MG63 (cell line): ENCODE data around the gene MIDN. TPM values are rescaled to one million over a fixed set of nuclear protein-coding genes. Genes with fewer than 3 reads are reported as not detected.

Experiments
- DNase-seq: peaks from one replicate; pipeline ENCODE4 v3.0.0-alpha.2; 2020
- H3K27me3 ChIP-seq: fragments of 250-450 bp; sonication (Bioruptor Pico); 2 replicates; pipeline ENCODE4 v1.5.1; 2020; ENCODE audit warnings: mild to moderate bottlenecking, moderate library complexity
- H3K36me3 ChIP-seq: fragments of 250-450 bp; sonication (Bioruptor Pico); 2 replicates; pipeline ENCODE4 v1.5.1; 2020; ENCODE audit warnings: mild to moderate bottlenecking, moderate library complexity
- H3K4me3 ChIP-seq: fragments of 250-450 bp; sonication (Bioruptor Pico); 2 replicates; pipeline ENCODE4 v1.5.1; 2020; ENCODE audit warnings: mild to moderate bottlenecking, moderate library complexity
- H3K9me3 ChIP-seq: fragments of 250-450 bp; sonication (Bioruptor Pico); 2 replicates; pipeline ENCODE4 v1.5.1; 2020; ENCODE audit warnings: mild to moderate bottlenecking, moderate library complexity
- total RNA-seq: library from RNA; depleted of rRNA; stranded (reverse); fragments of >200 nt; shearing (Covaris generic); gene quantifications from 2 replicates; pipeline ENCODE4 v1.2.3, GENCODE V29; 2014; ENCODE audit warnings: low replicate concordance

The MIDN gene
- total RNA-seq, 1 experiment from 2014 or later = 5.7 TPM

GRCh38 chr19:1228161-1228957, 20.0 kb upstream of the MIDN start:
- H3K27me3 ChIP-seq = no peaks in the 10 kb centered on the region
- H3K4me3 ChIP-seq = no peak overlapping the region
- no peak for DNase-seq
- no peaks in the 10 kb centered on the region for H3K36me3 ChIP-seq
- no peaks in the 10 kb centered on the region for H3K9me3 ChIP-seq

- no peaks in the 10 kb centered on the region for H3K9me3 ChIP-seq
- no peak for DNase-seq
- no peaks in the 10 kb centered on the region for H3K36me3 ChIP-seq
- H3K4me3 ChIP-seq = no peak overlapping the region
- no peaks in the 10 kb centered on the region for H3K27me3 ChIP-seq
Observed at GRCh38 chr19:1229056-1229923, 19.1 kb upstream of the MIDN start.

DNA sequence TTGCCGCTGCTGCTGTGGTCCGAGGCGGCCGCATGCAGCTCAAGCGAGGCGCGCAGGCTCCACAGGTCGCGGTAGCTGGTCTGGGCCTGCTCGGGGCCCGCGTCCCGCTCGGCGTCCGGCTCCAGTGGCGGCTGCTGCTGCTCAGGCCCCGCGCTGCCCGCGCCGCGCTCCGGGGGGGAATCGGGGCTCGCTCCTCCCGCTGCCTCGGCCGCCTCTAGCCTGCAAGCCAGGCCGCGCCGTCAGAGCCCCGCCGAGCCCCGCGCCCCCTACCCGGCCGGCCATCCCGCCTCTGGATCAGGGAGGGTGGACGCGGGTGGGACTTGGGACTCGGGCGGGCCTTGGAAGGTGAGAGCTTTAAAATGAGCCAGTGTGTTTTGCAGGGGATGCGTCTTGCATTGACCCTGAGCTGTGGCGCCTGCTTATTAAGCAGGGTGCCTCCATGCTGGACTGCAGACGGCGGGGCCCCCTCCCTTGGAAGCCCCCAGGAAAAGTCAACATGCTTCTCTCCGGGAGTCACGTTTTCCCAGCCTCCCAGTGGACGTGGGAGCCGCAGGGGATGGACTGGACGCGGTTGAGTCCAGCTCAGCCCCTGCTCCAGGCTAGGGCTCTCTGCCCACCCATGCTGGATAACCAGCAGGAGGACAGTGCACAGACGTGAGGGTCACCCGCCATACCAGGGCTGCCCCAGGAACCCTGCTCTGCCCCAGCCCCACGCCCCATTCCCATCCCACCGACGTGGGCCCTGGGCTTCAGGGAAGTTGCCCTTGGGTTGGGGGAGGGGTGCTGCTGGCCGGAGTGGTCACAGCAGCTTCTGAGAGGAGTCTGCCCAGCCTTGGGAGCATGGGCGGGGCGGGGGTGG, 18.2 kb upstream of the MIDN start:
- no peak for DNase-seq
- Histone ChIP-seq H3K4me3 (no peak overlapping the region), H3K9me3 (no peaks in the 10 kb centered on the region), H3K36me3 (no peaks in the 10 kb centered on the region), H3K27me3 (no peaks in the 10 kb centered on the region)

- Histone ChIP-seq H3K9me3 (no peaks in the 10 kb centered on the region), H3K36me3 (no peaks in the 10 kb centered on the region)
- DNase-seq = no peak
Observed at GRCh38 chr19:1230783-1231489, 17.4 kb upstream of the MIDN start.

GRCh38 chr19:1231729-1232637, 16.4 kb upstream of the MIDN start:
- Histone ChIP-seq H3K4me3 (no peak overlapping the region), H3K27me3 (no peaks in the 10 kb centered on the region), H3K9me3 (no peaks in the 10 kb centered on the region), H3K36me3 (no peaks in the 10 kb centered on the region)
- DNase-seq = no peak

More at GRCh38 chr19:1230783-1231489, 17.4 kb upstream of the MIDN start:
- Histone ChIP-seq H3K27me3 (no peaks in the 10 kb centered on the region), H3K4me3 (no peak overlapping the region)

- DNase-seq = no peak
- H3K4me3 ChIP-seq = no peak overlapping the region
- H3K36me3 ChIP-seq = no peaks in the 10 kb centered on the region
- H3K27me3 ChIP-seq = no peaks in the 10 kb centered on the region
- H3K9me3 ChIP-seq = no peaks in the 10 kb centered on the region
Observed at GRCh38 chr19:1232652-1233072, 15.7 kb upstream of the MIDN start.

- Histone ChIP-seq H3K36me3 (no peaks in the 10 kb centered on the region), H3K27me3 (no peaks in the 10 kb centered on the region), H3K4me3 (no peak overlapping the region), H3K9me3 (no peaks in the 10 kb centered on the region)
- no peak for DNase-seq
Observed at GRCh38 chr19:1233115-1233667, 15.2 kb upstream of the MIDN start.

DNA sequence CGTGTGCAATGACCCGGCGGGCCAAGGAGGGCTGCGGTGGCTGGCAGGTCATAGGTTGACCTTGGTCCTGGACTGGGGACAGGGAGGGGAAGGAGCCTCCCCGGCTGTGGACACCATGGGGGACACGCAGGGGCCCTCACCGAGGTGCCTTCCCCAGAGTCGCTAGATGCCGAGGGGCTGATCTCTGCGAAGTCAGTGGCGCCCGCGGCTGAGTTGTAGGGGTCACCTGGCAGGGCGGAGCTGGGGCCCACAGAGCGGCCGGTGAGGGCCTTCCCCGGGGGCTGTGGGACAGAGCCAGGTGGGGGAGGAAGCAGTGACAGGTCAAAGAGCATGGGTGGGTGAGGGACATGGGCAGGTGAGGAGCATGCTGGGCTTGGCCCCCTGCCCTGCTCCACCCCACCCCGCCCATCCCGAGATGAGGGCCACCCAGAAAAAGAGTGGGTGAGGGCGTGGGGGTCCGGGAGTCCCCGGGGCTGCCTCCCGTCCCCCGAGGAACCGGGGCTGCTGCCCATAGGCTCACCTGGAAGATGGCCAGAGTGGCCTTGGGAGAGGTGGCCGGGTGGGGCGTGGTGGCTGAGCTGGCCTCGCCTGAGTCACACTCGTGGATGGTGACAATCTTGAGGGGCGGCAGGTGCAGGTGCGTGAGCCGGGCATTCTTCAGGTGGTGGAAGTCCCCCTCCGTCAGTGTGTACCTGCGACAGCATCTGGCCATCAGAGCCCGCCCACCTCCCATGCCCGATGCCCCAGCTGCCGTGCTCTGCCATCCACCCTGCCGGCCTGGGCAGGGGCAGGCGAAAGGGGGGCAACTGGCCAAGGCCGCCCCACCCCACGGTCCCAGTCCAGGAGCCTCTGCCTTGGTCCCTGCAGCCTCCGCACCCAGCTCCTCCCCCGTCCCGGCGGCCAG, 14.1 kb upstream of the MIDN start:
- H3K9me3 ChIP-seq = no peaks in the 10 kb centered on the region
- H3K4me3 ChIP-seq = no peak overlapping the region
- no peaks in the 10 kb centered on the region for H3K27me3 ChIP-seq
- no peak for DNase-seq
- no peaks in the 10 kb centered on the region for H3K36me3 ChIP-seq

GRCh38 chr19:1234955-1235380, 13.4 kb upstream of the MIDN start:
- H3K9me3 ChIP-seq = no peaks in the 10 kb centered on the region
- DNase-seq = no peak
- H3K4me3 ChIP-seq = no peak overlapping the region
- H3K27me3 ChIP-seq = no peaks in the 10 kb centered on the region
- no peaks in the 10 kb centered on the region for H3K36me3 ChIP-seq

DNA sequence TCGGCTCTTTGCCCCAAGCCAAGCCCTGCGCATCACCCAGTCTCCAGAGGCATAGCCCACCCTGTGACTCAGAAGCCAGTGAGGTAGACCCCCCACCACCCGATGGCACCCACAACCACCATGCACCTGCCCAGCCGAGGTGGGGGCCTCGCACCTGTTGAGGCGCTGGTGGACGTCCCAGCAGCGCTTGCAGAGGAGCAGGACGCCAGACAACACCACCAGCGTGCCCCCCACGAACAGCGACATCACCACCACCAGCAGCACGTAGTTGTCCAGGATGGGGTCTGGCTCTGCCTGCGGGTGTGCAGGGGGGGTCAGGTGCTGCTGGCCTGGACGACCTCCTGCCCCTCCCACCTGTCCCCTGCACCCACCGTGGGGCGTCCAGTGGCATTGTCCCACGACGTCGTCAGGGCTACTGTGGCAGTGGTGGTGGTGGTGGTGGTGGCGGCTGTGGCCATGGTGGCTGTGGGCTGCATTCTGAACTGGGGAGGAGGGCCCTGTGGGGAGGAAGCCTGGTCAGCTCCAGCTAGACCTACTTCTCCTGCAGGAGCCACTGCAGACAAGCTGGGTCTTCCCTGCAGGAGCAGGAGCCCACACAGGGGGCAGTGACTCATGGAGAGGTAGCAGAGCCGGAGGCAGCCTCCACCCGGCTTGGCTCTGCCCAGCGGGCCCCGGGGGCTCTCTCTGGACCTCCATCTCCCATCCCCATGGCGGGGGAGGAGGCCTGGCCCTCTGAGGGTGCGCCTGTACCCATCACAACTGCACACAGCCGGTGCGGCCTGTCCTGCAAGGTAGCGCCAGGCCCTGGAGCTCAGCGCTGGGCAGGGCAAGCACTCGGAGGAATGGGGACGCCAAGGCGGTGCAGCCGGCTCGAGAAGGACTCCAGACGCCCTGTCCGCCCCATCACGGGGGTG, 12.5 kb upstream of the MIDN start:
- Histone ChIP-seq H3K9me3 (no peaks in the 10 kb centered on the region), H3K4me3 (no peak overlapping the region), H3K36me3 (no peaks in the 10 kb centered on the region), H3K27me3 (no peaks in the 10 kb centered on the region)
- no peak for DNase-seq

DNA sequence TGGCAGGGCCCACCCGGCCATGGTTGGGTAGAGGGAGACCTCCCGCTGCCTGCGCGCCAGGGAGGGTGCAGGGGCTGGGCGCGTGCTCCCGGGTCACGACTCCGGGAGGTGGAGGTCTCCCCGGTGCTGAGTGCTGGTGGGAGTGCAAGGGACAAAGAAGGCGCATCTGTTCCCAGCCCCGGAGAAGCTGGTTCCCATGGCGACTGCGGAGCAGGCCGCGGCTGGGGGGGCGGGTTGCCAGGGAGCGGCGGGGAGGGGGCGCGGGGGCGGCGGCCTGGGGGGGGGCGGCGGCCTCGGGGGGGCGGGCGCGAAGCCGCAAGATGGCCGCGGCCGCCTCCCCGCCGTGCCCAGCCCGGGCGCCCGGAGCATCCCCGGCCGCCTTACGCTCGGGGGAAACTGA, 11.8 kb upstream of the MIDN start:
- H3K4me3 ChIP-seq = peak overlapping the region; percentile 54
- no peaks in the 10 kb centered on the region for H3K27me3 ChIP-seq
- H3K36me3 ChIP-seq = no peaks in the 10 kb centered on the region
- no peak for DNase-seq
- H3K9me3 ChIP-seq = no peaks in the 10 kb centered on the region

- Histone ChIP-seq H3K4me3 (peak overlapping the region; percentile 54), H3K27me3 (no peaks in the 10 kb centered on the region), H3K36me3 (no peaks in the 10 kb centered on the region), H3K9me3 (no peaks in the 10 kb centered on the region)
- DNase-seq = no peak
Observed at GRCh38 chr19:1237027-1237659, 11.2 kb upstream of the MIDN start.

DNA sequence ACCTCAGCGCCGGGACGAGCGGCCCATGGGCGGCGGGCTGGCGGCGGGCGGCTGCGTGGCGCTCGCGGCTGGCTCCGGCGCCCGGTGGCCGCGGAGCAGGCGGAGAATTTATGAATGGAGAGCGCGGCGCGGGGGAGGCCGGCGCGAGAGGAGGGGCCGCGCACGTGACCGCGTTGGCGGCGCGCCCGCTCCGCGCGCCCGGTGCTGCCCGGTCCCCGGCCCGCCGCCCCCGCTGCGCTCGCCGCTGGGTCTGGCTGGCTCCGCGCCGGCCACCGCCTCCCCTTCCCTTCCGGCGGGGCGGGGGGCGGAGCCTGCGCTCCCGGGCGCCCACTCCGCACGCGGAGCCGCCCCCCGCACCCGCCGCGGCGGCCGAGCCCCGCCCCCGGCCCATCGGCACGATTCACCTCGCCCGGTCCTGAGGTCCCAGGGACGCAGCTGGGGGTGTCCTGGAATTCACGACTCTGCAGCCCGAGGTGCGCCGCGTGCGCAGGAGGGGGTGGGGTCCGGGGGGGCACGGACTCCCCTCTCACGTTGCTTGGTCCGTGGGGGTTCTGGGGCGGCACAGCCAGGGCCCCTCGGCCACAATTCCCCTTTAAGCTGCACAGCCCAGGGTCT, 10.5 kb upstream of the MIDN start, which contains the start of gene CBARP:
Gene CBARP (minus strand): TSS at position 252 of the 615 bp plus-strand sequence. CDS start 1,905 bp downstream, outside the sequence.
- Histone ChIP-seq H3K4me3 (peak within 1 kb of the TSS; percentile 54), H3K27me3 (no peaks in the 10 kb centered on the region), H3K9me3 (no peaks in the 10 kb centered on the region), H3K36me3 (no peaks in the 10 kb centered on the region)
- DNase-seq = peak; percentile 52
